ENCODE results near the gene LRRC4C.

The LRRC4C gene

GRCh38 chr11:40432358-40432757 is 1027.1 kb downstream of the LRRC4C start:
- DNase-seq: no peak

DNA sequence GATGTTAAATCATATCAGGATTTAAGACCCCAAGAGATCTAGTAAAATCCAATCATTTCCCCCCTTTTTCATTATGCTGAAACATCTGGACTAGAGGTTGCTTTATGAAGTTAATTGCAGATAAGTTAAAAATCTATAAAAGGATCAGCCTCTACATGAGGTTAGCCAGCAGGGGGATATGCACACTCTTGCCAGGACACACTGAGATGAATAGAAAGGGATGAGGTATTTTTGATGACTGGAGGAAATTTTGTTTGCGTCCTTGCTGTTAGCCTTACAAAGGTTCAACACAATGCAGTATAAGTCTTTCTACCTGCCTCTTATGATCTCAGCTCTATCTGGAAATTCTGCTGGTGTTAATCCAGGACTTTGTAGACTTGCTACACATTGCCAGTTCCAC is 1034.3 kb downstream of the LRRC4C start:
- no peak for DNase-seq

DNA sequence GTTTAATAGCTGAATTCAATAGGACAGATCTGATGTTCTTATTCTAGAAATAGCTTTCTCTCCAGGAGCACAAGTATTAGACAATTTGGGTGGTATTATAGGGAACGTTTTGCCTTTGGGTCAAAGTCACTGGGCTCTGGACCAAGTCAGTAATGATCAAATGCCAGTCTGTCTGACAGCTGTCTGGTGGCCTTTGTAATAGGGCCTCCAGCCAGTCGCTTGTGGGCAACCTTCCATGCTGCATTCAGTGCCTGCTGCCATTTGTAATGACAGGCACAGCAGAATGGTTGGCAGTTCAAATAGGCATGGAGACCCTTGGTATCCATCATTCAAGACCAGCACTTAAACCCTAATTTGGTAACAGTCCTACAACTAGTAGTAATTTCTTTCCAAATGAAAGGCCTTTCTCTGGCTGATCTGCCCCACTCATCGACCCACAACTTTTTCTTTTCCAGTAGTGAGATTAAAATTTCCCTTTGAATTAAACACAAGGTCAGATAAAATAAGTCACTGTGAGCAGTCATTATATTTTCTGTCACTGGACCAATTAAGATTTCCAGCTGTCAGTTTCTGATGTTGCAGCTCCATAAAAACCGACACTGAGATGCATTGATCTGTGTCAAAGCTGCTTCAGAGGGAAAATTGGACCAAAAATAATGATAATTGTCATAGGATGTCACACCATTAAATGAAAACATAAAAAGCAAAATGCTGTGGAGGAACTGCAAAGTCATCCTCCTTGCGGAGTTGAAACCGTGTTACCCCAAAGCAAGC is 1038.1 kb downstream of the LRRC4C start:
- DNase-seq: no peak

DNA sequence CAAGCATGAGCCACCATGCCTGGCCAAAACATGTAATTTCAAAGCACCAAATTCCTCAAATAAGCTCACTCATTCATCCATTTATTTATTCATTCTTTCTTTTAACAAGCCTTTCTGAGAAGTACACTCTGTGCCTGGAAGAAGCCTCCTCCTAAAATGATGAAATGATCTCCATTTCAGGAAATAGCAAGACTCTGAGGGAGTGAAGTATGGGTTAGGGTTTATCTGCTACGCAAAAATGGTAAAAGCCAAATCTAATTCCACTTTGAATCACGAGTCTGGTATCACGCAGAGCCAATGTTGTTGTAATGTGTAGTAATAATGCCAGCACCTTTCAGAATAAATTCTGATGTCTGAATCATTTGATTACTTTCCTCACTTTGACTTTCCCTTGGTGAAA is 1041.8 kb downstream of the LRRC4C start:
- no peak for DNase-seq

DNA sequence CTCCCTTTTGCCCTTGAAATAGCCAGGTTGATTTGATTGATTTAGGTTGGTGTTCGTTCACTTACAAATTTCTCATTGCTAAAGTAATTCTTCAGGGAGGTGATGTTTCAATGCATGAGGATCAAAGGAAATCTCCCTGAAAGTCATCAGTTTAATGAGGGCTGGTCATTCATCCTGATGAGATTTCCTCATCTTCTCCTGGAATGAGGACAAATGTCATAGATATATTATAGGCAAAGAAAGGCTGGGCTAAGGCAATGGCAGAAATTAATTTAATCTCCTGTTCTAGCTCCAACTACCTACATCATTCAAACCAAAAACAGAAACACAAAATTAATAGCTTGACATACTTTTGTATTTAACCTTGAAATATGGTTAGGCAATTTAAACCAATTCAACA is 1052.1 kb downstream of the LRRC4C start:
- DNase-seq: no peak

- no peak for DNase-seq
These were observed 1053.8 kb downstream of the LRRC4C start for GRCh38 chr11:40405614-40406013.

GRCh38 chr11:40403321-40403720 is 1056.1 kb downstream of the LRRC4C start:
- no peak for DNase-seq

DNA sequence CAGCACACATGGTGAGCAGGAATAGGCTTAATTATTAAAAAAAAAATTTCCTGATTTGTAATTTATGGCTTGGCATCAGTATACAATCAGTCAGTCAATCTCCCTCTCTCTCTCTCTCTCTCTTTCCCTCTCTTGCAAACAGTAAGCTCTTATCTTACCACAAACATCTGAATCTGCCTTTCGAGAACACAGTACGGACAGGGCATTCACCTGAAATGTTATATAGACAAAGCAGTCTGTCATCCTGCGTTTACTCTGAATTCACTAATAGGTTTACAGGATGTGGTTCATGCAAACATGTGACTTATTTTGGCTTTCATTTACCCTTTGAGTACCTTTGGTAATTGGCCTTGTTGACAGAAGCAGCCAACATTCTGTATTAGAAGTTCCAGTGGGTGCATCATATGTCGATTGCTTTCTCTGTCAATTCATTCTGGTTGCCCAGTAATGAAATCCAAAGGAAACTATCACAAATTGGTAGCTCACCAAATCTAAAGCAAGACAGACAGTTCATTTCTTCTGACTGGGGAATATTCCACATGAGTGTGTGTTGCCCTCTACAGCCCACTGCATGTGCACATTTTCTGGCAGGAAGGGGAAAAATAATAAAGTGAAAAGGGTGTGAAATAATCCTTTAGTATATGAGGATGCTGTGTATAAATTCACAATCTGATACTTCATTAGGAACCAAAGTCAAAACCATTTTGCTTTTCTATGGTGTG is 1058.2 kb downstream of the LRRC4C start:
- DNase-seq: no peak

- no peak for DNase-seq
These were observed 1062.3 kb downstream of the LRRC4C start for GRCh38 chr11:40397141-40397540.

- DNase-seq: no peak
These were observed 1065.9 kb downstream of the LRRC4C start for GRCh38 chr11:40393511-40393910.

- no peak for DNase-seq
These were observed 1067.8 kb downstream of the LRRC4C start for GRCh38 chr11:40391679-40392078.

GRCh38 chr11:40388097-40388818 is 1071.2 kb downstream of the LRRC4C start:
- DNase-seq: no peak

DNA sequence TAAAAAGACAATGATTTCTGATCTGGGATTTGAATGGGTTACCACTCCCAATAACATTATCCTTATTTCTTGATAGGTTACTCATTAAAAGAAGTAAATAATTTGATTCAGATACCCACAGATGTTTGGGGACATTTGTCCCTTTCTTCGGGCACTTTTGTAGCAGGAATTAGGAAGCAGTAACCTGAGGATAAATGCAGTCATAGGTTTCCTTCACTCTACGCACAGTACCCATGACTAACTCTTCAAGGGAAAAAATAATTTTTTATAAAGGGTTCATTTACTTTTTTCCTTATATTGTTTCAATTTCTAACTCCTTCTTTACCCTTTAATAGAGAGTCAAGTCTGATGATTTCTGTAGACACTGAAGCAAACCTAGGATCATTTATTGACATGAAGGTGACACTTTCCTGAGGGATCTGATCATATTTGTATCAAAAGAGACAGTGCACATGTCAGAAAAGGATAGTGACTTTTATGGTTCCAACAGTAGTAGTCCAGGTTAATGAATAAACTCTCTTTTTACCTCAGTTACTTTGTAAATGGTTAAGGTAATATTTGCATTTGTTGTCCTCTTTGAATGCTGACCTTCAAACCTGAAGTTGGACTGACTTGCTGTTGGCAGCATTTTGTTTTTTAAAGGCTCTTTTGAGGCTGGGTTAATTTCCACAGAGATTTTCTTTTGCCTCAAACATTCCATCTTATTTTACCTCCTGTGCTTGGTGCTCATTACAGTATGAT is 1072.0 kb downstream of the LRRC4C start:
- no peak for DNase-seq

- no peak for DNase-seq
These were observed 1074.5 kb downstream of the LRRC4C start for GRCh38 chr11:40384991-40385390.

DNA sequence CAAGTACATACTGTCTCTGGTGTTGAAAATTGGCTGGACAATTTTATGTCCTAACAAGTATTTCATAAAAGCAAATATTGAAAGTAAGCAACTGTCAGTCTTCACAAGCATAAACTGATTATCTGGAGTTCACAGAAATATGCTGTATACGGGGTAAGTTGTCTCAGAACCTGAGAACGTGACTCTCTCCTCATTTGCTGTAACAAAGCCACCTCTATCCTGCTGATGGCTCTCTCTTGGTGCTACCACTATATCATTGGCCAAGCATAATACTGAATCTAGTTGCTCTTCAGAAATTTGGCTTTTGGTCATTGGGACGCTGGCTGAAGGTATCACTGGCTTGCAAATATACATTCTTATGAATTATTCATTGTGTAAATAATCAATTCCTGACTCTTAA is 1078.0 kb downstream of the LRRC4C start:
- no peak for DNase-seq

DNA sequence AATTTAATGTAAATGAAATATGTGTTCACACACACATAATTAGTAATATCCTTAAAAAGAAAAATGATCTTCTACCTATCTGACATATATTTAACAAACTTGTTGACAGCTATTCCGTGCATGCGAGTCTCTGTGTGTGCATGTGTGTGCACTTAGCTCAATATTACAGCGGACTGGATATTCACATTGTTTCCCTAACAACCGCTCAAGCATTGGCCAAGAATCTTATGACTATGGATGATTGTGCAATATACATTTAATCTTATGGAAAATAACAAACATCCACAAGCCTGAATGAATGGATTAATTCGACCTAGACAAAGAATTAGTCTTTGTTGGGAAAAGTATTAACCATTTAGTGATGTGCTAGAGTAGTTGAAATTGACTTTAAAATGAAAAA is 1078.6 kb downstream of the LRRC4C start:
- DNase-seq: no peak

- no peak for DNase-seq
These were observed 1083.1 kb downstream of the LRRC4C start for GRCh38 chr11:40376331-40376730.

DNA sequence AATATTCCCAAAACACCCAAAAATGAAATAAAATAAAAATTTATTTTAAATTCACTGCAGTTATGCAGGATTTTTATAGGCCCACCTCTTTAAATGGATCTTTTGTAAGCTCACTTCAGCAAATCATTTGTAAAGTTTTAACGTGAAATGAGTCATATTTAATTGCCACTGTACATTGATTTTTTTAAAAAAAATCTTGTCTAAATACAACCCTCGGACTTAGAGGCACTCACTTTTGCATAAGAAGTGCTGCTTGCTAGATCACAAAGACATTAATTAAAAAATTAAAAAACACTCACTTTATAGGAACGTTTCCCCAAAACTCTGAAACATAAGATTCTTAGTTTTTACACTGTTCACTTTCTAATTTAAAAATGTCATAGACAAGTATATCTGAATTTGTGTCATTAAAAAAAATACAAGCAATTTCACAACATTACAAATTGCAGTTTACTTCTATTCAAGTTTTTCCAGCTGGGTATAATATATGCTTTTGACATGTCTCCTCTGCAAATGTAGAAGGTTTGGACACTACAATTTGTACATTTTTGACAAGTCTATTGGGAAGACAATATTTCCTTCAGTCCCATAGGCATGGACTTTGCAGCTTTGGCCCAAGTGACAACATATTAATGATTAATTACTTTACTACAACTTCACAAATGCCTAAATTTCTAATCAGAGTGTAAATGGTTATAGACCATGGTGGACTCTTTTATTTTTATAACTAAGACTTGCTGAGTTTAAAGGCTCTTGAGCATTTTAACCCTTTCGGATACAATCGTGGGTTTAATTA is 1088.4 kb downstream of the LRRC4C start:
- DNase-seq: no peak

DNA sequence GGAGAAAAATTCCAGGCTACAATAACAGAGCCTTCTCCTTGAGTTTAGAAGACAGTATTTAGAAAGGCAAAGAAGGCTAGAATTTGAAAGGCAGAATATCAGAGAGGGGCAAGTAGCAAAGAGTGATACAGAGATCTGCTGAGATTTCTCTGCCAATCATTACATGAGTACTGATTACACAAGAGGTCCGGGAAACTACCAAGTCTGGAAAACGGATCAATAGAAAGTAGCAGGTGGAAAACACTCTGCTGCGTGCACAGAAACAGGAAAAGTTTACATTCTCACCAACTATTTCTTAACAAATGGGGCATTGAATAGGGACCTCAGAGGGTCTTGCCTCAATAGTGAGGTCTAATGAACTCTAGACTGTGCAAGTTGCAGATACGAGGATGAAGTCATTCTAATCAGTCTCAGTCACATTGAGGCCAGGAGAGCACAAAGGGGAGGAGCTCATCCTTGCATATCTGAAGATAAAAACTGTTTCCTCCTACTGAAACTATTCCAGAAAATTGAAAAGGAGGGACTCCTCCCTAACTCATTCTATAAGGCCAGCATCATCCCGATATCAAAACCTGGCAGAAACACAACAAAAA is 1099.2 kb downstream of the LRRC4C start:
- DNase-seq: no peak

DNA sequence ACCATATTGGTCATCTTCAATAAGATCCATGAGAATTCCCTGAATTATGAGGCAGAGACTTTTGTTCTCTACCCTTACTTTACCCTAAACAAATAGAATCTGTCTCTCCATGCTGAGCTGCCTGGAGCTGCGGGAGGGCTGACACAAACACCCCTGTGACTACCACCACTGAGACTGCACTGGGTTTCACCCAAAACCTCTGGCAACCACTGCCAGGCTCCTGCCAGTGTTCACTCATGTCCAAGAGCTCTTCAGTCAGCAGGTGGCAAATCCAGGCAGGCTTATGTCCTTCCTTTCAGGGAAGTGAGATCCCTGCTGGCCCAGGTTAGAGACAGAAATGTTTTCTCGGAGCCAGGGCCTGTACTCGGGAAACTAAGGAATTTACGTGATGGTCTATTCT is 1105.3 kb downstream of the LRRC4C start:
- no peak for DNase-seq

- DNase-seq: no peak
These were observed 1118.5 kb downstream of the LRRC4C start for GRCh38 chr11:40340911-40341310.

DNA sequence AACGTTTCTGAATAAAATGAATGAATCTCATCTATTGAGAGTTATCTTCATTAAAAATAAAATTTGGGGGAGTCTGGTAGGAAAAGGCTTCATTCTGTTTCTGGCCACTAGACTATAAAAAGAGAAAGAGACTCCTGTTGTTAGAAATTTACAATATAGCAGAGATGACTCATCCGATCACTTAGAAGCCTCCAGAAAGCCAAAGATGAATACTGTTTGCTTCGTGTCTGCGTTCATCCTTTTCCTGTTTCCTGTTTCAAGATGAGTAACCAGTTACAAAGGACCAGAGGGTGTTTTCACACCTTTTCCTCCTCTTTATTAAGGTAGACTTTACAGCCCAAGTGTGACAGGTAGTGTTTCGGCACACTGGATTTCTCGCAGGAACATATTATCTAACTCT is 1120.7 kb downstream of the LRRC4C start:
- no peak for DNase-seq
